Measurements from ENCODE around the gene KPTN.

Gene KPTN

DNA sequence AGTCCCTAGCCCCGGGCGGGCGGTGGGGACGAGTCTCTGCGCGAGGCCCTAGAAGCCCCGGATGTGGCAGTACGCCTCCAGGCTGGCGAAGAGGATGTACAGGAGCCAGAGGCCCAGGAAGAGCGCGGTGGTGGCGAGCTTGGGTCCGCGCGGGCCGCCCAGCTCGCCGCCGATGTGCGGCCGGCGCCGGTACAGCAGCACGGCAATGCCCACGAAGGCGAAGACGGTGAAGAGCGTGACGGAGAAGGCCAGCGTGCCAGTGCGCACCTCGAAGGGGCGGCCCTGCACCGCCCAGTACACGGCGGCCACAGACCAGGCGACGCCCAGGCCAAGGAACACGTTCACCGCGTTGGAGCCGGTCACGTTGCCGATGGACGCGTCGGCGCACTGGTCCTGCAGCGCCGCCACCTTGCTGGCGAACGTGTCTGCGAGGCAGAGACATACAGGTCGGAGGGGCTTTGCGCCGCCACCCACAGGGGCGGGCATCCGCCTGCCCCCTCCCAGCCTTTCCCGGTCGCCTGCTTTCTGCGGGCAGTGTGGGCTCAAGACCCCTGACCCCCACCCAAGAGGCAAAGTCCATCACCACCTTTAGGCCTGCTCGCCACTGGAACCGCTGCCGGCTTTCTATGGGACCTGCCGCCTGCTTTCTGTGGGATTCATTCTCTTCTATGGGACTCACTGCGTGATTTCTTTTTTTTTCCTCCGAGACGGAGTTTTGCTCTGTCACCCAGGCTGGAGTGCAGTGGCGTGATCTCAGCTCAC is 53.8 kb downstream of the KPTN start:
- DNase-seq (ENCODE audit: low read depth in 2 of 2), result peak; percentile 62 to 64
- TF ChIP-seq, protein P1, sequence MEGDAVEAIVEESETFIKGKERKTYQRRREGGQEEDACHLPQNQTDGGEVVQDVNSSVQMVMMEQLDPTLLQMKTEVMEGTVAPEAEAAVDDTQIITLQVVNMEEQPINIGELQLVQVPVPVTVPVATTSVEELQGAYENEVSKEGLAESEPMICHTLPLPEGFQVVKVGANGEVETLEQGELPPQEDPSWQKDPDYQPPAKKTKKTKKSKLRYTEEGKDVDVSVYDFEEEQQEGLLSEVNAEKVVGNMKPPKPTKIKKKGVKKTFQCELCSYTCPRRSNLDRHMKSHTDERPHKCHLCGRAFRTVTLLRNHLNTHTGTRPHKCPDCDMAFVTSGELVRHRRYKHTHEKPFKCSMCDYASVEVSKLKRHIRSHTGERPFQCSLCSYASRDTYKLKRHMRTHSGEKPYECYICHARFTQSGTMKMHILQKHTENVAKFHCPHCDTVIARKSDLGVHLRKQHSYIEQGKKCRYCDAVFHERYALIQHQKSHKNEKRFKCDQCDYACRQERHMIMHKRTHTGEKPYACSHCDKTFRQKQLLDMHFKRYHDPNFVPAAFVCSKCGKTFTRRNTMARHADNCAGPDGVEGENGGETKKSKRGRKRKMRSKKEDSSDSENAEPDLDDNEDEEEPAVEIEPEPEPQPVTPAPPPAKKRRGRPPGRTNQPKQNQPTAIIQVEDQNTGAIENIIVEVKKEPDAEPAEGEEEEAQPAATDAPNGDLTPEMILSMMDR (IDR thresholded peaks at IDR 0.05; ENCODE audit: low read depth, low read length), result no peak
- H3K4me3 ChIP-seq (replicated peaks in 1 of 2; ENCODE audit: low read depth in 2 of 2, low read length in 2 of 2), result peak overlapping the region; percentile 14 to 21

DNA sequence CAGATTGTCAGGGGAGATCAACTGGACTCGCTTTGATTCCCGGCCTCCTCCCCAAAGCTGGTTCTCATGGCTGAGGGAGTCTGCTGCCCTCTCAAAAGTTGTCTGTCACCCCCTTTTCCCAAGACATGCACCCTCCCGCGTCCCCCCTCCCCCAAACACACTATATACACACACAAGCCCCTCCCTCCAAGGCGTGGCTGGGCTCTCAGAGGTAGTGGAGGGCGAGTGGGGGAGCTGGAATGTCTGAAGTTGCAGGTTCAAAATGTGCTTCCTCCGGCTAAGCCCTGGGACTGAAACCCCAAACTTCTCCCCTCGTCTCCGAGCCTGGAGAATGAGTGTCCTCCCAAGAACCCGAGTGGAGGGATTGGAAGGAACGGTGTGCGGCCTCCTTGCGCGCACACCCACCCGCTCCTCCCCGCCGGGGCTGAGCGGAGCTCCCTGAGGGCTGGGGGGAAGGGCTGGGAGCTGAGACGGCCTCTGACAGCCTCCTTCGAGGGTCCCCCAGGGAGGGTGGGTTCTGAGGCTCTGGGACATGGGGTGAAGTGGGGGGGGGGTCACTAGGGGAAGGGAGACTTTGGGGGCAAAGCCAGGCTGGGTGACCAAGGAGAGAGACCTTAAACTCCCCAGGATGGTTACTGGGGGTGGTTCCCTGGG is 54.8 kb downstream of the KPTN start:
- no peak for DNase-seq (ENCODE audit: low read depth in 2 of 2)
- H3K4me3 ChIP-seq (replicated peaks in 1 of 2; ENCODE audit: low read depth in 2 of 2, low read length in 2 of 2), result no peak overlapping the region
- TF ChIP-seq, protein P1 (IDR thresholded peaks at IDR 0.05; ENCODE audit: low read depth, low read length), result no peak

DNA sequence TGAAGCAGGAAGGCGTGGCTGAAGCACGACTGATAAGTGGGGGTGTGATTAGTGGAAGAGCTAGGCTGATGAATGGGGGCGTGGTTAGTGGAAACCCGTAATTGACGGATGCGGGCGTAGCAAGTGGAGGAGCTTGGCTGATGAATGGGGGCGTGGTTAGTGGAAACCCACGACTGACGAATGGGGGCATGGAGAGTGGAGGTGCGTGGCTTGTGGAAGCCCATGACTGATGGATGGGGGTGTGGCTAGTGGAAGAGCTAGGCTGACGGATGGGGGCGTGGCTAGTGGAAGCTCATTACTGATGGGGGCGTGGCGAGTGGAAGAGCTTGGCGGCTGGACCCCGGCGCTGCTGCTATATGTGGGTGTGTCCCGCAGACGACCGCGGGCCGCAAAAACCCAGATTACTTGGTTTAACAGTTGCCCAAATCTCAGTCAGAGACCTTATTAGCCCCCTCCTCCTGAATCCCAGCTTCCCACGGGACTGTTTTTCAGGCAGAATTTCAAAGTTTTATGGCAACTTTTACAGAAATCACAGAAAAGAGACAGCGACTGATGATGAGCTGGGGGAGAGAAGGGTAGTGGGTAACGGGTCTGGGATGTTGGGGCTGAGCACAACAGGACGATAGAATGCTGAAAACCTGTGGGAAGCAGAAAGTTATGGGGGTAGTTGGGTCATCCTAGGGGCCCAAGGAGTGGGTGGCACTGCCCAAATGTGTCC is 55.7 kb downstream of the KPTN start:
- H3K4me3 ChIP-seq (replicated peaks in 1 of 2; ENCODE audit: low read depth in 2 of 2, low read length in 2 of 2), result peak overlapping the region; percentile 11 to 22
- TF ChIP-seq, protein P1 (IDR thresholded peaks at IDR 0.05; ENCODE audit: low read depth, low read length), result no peak
- DNase-seq (ENCODE audit: low read depth in 2 of 2), result peak; percentile 99

DNA sequence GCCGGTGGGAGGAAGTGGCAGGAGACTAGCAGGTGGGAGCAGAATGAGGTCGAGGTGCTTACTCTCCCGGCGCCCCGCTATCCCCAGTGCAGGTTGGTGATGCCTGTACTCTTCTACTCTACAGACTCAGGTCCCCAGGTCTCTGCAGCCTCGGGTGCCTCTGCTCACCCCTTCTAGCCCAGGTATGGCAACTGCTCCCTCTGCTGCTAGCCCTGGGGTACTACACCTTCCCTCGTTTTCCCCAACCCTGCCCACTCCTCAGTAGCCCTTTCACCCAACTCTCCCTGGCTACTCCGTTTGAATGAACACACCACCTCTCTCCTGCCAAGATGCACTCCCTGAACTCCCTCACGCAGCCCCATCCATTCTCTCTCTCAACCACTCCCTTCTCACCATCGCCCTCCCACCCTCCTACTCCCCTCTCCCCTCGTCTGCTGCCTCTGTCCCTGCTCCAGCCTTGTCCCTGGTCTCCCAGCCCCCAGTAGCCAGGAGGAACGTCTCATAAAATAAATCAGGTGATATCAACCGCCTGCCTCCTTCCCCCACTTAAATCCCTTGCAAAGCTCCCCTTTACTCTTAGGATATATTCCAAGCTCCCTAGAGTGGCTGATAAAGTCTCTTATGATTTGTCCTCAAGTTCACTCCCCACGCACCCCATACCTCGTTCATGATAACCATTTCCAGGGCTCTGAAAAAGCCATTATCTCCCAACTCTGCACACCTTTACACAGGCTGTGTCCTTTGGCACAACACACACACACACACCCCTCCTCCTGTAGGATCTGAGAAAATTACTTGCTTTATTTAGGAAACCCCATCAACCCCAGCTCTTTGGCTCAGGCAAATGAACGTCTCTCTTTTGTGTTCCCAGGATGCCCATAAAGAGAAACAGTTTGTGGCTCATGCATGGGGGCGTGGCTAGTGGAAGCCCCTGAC is 56.5 kb downstream of the KPTN start:
- DNase-seq (ENCODE audit: low read depth in 2 of 2), result peak; percentile 58 to 60
- TF ChIP-seq, protein P1 (IDR thresholded peaks at IDR 0.05; ENCODE audit: low read depth, low read length), result peak; percentile 95
- peak overlapping the region in 1 of 2 donors; percentile 18 for H3K4me3 ChIP-seq (replicated peaks in 1 of 2; ENCODE audit: low read depth in 2 of 2, low read length in 2 of 2)
